Measurements from ENCODE around the gene UBFD1.

The UBFD1 gene

DNA sequence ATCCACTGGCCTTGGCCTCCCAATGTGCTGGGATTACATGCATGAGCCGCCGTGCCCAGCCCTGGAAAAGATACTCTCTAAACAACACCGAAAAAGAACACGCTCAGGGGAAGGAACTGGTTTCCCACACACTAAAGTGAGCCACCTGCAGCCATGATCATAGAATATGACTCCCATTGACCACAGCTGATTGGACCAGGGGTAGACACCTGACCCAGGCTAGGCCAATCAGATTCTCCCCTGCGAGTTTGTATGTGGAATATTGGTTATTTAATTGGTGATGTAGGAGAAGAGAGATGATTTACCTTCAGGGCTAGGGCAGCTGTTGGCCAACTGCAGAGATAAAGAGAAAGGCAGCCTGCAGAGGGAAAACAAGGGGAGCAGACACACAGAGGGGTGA, 38.2 kb upstream of the UBFD1 start:
- H3K4me3 ChIP-seq (ENCODE audit: low read length) = no peak overlapping the region

GRCh38 chr16:23520500-23520899, 37.0 kb upstream of the UBFD1 start:
- TF ChIP-seq ZNF274 (IDR thresholded peaks at IDR 0.05; ENCODE audit: low read depth, low read length) = no peak
- no peak overlapping the region for H3K4me3 ChIP-seq (ENCODE audit: low read length)

More for the DNA sequence above, 38.2 kb upstream of the UBFD1 start:
- TF ChIP-seq ZNF274 (IDR thresholded peaks at IDR 0.05; ENCODE audit: low read depth, low read length) = no peak

DNA sequence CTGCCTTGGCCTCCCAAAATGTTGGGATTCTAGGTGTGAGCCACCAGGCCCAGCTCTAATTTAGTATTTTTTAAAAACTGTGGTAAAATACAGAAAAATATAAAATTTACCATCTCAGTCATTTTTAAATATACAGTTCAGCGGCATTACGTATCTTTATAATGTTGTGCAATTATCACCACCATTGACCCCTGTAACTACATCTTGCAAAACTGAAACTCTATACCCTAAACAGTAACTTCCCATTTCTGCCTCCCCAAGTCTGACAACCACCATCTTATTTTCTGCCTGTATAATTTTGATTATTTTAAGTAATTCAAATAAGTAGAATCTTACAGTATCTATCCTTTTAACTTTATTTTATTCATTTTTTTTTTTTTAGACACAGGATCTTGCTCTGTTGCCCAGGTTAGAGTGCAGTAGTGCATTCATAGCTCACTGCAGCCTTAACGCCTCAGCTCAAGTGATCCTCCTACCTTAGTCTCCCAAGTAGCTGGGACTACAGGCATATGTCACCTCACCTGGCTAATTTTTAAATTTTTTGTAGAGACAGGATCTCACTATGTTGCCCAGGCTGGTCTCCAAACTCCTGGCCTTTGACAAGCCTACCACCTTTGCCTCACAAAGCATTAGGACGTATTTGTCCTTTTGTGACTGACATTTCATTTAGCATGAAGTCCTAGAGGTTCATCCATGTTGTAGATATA, 36.3 kb upstream of the UBFD1 start:
- TF ChIP-seq ZNF274 (IDR thresholded peaks at IDR 0.05; ENCODE audit: low read depth, low read length) = no peak
- no peak overlapping the region for H3K4me3 ChIP-seq (ENCODE audit: low read length)

GRCh38 chr16:23521965-23522364, 35.6 kb upstream of the UBFD1 start:
- no peak overlapping the region for H3K4me3 ChIP-seq (ENCODE audit: low read length)
- no peak for TF ChIP-seq ZNF274 (IDR thresholded peaks at IDR 0.05; ENCODE audit: low read depth, low read length)

- no peak for TF ChIP-seq ZNF274 (IDR thresholded peaks at IDR 0.05; ENCODE audit: low read depth, low read length)
- H3K4me3 ChIP-seq (ENCODE audit: low read length) = no peak overlapping the region
Observed at GRCh38 chr16:23523321-23523720, 34.2 kb upstream of the UBFD1 start.

DNA sequence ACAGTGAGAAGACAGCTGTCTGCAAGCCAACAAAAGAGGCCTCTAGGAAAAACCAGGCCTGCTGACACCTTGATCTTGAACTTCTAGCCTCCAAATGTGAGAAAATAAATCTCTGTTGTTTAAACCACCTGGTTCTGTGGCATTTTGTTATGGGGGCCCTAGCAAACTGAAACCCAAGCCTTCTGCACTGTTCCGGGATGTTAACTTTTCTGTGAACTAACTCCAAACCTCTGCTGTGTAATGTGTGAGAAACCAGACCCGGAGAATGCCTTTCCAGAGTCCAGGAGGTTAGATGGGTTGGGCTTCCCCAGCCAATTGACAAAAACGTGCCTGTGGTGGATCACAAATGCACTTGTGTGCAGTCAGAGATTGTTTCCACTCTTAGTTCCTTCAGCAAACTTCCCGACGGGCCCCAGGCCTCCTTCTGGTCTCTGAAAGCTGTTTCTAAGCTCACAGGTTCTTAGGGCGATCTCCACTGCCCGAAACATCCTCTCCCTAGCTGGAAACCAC, 33.6 kb upstream of the UBFD1 start:
- no peak for TF ChIP-seq ZNF274 (IDR thresholded peaks at IDR 0.05; ENCODE audit: low read depth, low read length)
- no peak overlapping the region for H3K4me3 ChIP-seq (ENCODE audit: low read length)

GRCh38 chr16:23524886-23525285, 32.6 kb upstream of the UBFD1 start:
- no peak overlapping the region for H3K4me3 ChIP-seq (ENCODE audit: low read length)
- no peak for TF ChIP-seq ZNF274 (IDR thresholded peaks at IDR 0.05; ENCODE audit: low read depth, low read length)

- no peak for TF ChIP-seq ZNF274 (IDR thresholded peaks at IDR 0.05; ENCODE audit: low read depth, low read length)
Observed at GRCh38 chr16:23527961-23528643, 29.4 kb upstream of the UBFD1 start.

DNA sequence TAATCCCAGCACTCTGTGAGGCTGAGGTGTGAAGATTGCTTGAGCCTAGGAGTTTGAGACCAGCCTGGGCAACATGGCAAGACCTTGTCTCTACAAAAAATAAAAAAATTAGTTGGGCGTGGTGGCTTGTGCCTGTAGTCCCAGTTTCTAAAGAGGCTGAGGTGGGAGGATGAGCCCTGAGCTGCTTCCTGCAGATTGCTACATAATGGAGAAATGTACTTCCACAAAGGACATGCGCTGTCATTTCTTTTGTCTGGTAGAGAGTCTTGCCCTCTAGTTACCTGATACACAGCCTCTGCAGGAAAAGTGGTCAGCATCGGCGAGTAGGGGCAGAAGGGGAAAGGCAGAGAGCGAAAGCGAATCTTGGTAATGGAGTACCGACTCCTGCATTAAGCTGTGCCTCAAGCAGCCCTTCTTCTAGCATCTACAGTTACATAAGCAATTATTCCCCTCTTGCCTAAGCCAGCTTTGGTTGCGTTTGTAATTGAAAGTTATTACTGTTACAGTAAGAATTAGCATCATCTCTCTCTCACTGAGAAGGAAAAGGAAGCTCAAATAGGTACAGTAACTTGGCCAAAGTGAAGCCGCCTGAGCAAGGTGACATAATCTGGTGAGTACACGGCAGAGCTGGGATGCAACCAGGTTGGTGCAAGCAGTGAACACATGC, 28.8 kb upstream of the UBFD1 start:
- no peak overlapping the region for H3K4me3 ChIP-seq (ENCODE audit: low read length)
- no peak for TF ChIP-seq ZNF274 (IDR thresholded peaks at IDR 0.05; ENCODE audit: low read depth, low read length)

More at GRCh38 chr16:23527961-23528643, 29.4 kb upstream of the UBFD1 start:
- no peak overlapping the region for H3K4me3 ChIP-seq (ENCODE audit: low read length)

GRCh38 chr16:23530062-23530461, 27.5 kb upstream of the UBFD1 start:
- TF ChIP-seq ZNF274 (IDR thresholded peaks at IDR 0.05; ENCODE audit: low read depth, low read length) = no peak
- H3K4me3 ChIP-seq (ENCODE audit: low read length) = no peak overlapping the region

- TF ChIP-seq ZNF274 (IDR thresholded peaks at IDR 0.05; ENCODE audit: low read depth, low read length) = no peak
- no peak overlapping the region for H3K4me3 ChIP-seq (ENCODE audit: low read length)
Observed at GRCh38 chr16:23532448-23532847, 25.1 kb upstream of the UBFD1 start.

DNA sequence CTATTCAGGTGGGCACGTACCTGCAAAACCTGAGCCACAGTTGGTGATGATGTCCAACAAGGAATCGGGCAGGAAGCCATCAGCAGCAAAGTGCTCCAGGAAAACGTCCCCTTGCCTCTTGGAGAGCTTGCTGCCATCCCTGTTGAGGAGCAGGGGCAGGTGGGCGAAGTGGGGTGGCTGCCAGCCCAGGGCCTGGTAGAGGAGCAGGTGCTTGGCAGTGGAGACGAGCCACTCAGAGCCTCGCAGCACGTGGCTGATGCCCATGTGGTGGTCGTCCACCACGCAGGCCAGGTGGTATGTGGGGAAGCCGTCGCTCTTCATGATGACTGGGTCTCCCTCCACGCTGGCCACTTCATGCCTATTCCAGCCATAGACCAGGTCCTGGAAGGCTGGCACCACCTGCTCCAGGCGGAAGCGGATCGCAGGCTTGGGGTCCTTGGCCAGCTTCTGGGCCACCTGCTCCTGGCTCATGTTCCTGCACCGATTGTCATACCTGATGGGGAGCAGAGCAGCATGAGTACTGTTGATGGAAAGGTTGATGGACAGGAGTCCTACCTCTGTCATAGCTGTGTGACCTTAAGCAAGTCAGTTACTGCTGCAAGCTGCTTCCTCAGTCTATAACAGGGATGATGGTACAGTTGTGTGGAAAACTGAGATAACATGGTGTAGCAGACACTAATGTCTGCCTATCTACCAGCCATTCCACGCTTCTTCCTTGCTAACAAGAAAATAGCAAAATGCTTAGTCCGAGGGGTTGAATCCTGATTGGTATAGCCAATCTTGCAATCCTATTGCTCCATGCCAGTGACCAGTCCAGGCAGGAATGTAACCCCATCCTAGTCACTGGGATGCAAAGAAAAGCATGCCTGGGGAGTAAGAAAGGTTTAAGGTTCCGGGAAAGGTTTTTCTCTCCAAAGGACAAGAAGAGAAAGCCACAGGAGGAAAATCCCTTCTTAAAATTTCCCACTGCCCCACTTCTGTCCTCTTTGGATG, 22.4 kb upstream of the UBFD1 start:
- TF ChIP-seq ZNF274 (IDR thresholded peaks at IDR 0.05; ENCODE audit: low read depth, low read length) = no peak
- H3K4me3 ChIP-seq (ENCODE audit: low read length) = no peak overlapping the region

DNA sequence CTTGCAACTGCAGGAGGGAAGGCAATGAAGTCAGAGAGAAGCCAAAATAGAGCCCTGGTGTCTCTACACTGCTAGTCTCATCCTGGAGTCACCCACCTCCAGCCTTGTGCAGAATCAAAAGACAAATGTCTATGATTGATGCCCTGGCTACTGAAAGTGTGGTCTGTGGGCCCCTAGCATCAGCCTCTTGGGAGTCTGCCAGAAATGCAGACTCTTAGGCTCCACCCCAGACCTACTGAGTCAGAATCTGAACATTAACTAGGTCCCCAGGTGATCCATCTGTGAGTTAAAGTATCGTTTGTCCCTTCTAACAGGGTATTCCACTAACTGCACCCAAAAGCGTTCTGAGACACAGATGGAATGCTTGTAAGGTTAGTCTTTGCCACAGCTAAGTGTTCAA, 21.6 kb upstream of the UBFD1 start:
- H3K4me3 ChIP-seq (ENCODE audit: low read length) = no peak overlapping the region
- TF ChIP-seq ZNF274 (IDR thresholded peaks at IDR 0.05; ENCODE audit: low read depth, low read length) = no peak

- H3K4me3 ChIP-seq (ENCODE audit: low read length) = no peak overlapping the region
Observed at GRCh38 chr16:23537390-23537789, 20.1 kb upstream of the UBFD1 start.

More at GRCh38 chr16:23537390-23537789, 20.1 kb upstream of the UBFD1 start:
- TF ChIP-seq ZNF274 (IDR thresholded peaks at IDR 0.05; ENCODE audit: low read depth, low read length) = no peak
